ENCODE data around the gene LYPD3. TPM values are rescaled to one million over a fixed set of nuclear protein-coding genes. Genes with fewer than 3 reads are reported as not detected.
A peak's percentile ranks its signal among the peaks of the same experiment; 100 is the strongest.

LYPD3 gene
- total RNA-seq, 1 experiment from 2014 or later, result 0.46 TPM

DNA sequence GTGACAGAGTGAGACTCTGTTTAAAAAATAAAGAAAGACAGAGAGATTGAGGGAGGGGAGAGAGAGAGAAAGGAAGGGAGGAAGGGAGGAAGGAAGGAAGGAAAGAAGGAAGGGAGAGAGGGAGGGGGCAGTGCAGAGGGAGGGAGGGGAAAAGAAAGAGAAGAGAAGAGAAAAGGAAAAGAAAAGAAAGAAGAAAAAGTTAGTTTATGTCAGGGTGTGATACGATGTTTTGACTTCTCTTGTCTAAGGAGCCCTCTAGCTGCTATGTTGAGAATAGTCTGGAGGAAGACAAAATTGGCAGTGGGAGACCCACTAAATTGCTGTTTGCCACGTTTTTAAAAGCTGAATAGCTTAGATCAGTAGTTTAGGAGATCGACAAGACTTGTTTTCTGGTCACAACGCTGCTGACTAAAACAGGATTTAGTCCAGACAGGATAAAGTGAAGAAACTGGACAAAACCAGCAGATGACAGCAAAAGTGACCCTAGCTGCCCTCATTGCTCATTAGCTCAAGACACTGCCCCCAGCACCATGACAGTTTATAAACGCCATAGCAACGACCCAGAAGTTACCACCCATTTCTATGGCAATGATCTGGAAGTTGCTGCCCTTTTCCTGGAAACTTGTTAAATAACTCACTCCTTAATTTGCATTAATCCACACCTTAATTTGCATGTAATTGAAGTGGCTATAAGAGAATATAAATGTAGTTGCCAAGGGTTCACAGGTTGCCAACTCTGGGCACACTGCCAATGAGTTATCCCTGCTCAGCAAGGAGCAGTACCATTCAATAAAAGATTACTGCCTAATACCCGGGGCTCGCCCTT lies 39.6 kb downstream of the LYPD3 start:
- Histone ChIP-seq H3K4me3 (ENCODE audit: low read depth in 2 of 2, low read length in 2 of 2) (no peak overlapping the region), H3K9me3 (ENCODE audit: control insufficient read depth, insufficient read depth, low read depth, low read length) (no peaks in the 10 kb centered on the region), H3K36me3 (ENCODE audit: control insufficient read depth, insufficient read depth, low read length) (no peaks in the 10 kb centered on the region), H3K4me1 (ENCODE audit: control insufficient read depth, insufficient read depth, low read length) (no peaks in the 10 kb centered on the region), H3K27ac (ENCODE audit: low read length) (no peak overlapping the region), H3K27me3 (ENCODE audit: control insufficient read depth, insufficient read depth, low read length) (no peaks in the 10 kb centered on the region)
- no TSS peak for BruUV-seq (replicated peaks)
- CTCF ChIA-PET, result interaction anchor here (0.6 to 1.4 kb wide), 4 partner anchors 9 to 262 kb away, joined by 4 to 7 read pairs (median 4); no protein-coding TSS in a partner anchor
- TF ChIP-seq SIN3A (IDR thresholded peaks at IDR 0.05; ENCODE audit: borderline replicate concordance, insufficient read depth, low read depth, low read length), result no peak
- TF ChIP-seq, protein P1, sequence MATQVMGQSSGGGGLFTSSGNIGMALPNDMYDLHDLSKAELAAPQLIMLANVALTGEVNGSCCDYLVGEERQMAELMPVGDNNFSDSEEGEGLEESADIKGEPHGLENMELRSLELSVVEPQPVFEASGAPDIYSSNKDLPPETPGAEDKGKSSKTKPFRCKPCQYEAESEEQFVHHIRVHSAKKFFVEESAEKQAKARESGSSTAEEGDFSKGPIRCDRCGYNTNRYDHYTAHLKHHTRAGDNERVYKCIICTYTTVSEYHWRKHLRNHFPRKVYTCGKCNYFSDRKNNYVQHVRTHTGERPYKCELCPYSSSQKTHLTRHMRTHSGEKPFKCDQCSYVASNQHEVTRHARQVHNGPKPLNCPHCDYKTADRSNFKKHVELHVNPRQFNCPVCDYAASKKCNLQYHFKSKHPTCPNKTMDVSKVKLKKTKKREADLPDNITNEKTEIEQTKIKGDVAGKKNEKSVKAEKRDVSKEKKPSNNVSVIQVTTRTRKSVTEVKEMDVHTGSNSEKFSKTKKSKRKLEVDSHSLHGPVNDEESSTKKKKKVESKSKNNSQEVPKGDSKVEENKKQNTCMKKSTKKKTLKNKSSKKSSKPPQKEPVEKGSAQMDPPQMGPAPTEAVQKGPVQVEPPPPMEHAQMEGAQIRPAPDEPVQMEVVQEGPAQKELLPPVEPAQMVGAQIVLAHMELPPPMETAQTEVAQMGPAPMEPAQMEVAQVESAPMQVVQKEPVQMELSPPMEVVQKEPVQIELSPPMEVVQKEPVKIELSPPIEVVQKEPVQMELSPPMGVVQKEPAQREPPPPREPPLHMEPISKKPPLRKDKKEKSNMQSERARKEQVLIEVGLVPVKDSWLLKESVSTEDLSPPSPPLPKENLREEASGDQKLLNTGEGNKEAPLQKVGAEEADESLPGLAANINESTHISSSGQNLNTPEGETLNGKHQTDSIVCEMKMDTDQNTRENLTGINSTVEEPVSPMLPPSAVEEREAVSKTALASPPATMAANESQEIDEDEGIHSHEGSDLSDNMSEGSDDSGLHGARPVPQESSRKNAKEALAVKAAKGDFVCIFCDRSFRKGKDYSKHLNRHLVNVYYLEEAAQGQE (IDR thresholded peaks at IDR 0.05; ENCODE audit: insufficient read depth in 1 of 2, low read depth in 2 of 2, low read length in 1 of 2), result no peak
- TF ChIP-seq, protein P2, sequence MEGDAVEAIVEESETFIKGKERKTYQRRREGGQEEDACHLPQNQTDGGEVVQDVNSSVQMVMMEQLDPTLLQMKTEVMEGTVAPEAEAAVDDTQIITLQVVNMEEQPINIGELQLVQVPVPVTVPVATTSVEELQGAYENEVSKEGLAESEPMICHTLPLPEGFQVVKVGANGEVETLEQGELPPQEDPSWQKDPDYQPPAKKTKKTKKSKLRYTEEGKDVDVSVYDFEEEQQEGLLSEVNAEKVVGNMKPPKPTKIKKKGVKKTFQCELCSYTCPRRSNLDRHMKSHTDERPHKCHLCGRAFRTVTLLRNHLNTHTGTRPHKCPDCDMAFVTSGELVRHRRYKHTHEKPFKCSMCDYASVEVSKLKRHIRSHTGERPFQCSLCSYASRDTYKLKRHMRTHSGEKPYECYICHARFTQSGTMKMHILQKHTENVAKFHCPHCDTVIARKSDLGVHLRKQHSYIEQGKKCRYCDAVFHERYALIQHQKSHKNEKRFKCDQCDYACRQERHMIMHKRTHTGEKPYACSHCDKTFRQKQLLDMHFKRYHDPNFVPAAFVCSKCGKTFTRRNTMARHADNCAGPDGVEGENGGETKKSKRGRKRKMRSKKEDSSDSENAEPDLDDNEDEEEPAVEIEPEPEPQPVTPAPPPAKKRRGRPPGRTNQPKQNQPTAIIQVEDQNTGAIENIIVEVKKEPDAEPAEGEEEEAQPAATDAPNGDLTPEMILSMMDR (IDR thresholded peaks at IDR 0.05), result peak; percentile 65
- intact Hi-C loops (cut with micrococcal nuclease; ENCODE audit: unreplicated experiment), result no loop called here
- in situ Hi-C loops (cut with HindIII; ENCODE audit: low pct_unique_long_range_greater_than_20kb, low sequenced_read_pairs), result no loop called here
- POLR2A ChIA-PET, result interaction anchor here (0.6 kb wide), 1 partner anchor 59 kb away, joined by 4 read pairs; no protein-coding TSS in a partner anchor
- no peak for ATAC-seq
- no peak for DNase-seq (ENCODE audit: low read depth, low spot score)

DNA sequence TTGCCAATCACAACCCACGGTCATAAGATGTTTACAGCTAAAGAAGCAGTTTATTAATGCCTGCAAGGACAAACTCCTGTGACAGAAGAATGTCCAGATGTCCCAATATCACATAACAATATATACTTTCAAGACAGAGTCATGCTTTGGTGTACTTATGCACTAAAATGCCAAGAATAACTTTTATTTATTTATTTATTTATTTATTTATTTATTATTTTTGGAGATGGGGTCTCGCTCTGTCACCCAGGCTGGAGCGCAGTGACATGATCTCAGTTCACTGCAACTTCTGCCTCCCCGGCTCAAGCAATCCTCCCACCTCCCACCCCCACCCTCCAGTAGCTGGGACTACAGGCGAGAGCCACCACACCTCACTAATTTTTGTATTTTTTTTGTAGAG lies 41.6 kb downstream of the LYPD3 start:
- ChIA-PET CTCF (interaction anchor here (0.6 kb wide), 1 partner anchor 40 kb away, joined by 7 read pairs; no protein-coding TSS in a partner anchor), POLR2A (no interaction called here)
- Histone ChIP-seq H3K27me3 (ENCODE audit: control insufficient read depth, insufficient read depth, low read length) (no peaks in the 10 kb centered on the region), H3K9me3 (ENCODE audit: control insufficient read depth, insufficient read depth, low read depth, low read length) (no peaks in the 10 kb centered on the region), H3K4me1 (ENCODE audit: control insufficient read depth, insufficient read depth, low read length) (no peaks in the 10 kb centered on the region), H3K36me3 (ENCODE audit: control insufficient read depth, insufficient read depth, low read length) (no peaks in the 10 kb centered on the region), H3K27ac (ENCODE audit: low read length) (no peak overlapping the region), H3K4me3 (ENCODE audit: low read depth in 2 of 2, low read length in 2 of 2) (no peak overlapping the region)
- BruUV-seq (replicated peaks), result no TSS peak
- no peak for ATAC-seq
- DNase-seq (ENCODE audit: low read depth, low spot score), result no peak
- in situ Hi-C loops (cut with HindIII; ENCODE audit: low pct_unique_long_range_greater_than_20kb, low sequenced_read_pairs), result no loop called here
- intact Hi-C loops (cut with micrococcal nuclease; ENCODE audit: unreplicated experiment), result no loop called here
- TF ChIP-seq, protein P2 (IDR thresholded peaks at IDR 0.05), result no peak

Data from Panc1 (cell line).